GM23338 (cell line): ENCODE results near the gene NUAK2. TPM values are rescaled to one million over a fixed set of nuclear protein-coding genes. Genes with fewer than 3 reads are reported as not detected.
A peak's percentile ranks its signal among the peaks of the same experiment; 100 is the strongest.

Source experiments
- ATAC-seq: fragments of 200-7000 bp; cut with Tn5 transposase; 3 replicates; pipeline ENCODE4 v1.9.1; 2020
- DNase-seq: peaks from one replicate; pipeline ENCODE4 v3.0.0-alpha.2; 2015; ENCODE audit warnings: low spot score
- H2AFZ ChIP-seq: fragments of 200-600 bp; sonication (generic); 2 replicates; pipeline ENCODE4 v1.8.0; 2016; ENCODE audit warnings: antibody characterized with exemption, mild to moderate bottlenecking, moderate library complexity
- H3F3A ChIP-seq: fragments of 200-600 bp; sonication (generic); replicated peaks from 2 replicates; pipeline ENCODE4 v1.8.0; 2017; ENCODE audit warnings: antibody characterized with exemption, mixed run types, low read depth
- H3K27ac ChIP-seq: fragments of 200-600 bp; sonication (generic); 2 replicates; pipeline ENCODE4 v1.6.1; 2016; ENCODE audit warnings: low read depth
- H3K27me3 ChIP-seq: fragments of 200-600 bp; sonication (generic); 2 replicates; pipeline ENCODE4 v1.8.0; 2016; ENCODE audit warnings: mild to moderate bottlenecking, mixed run types, moderate library complexity; ENCODE audit not compliant: insufficient read depth
- H3K36me3 ChIP-seq: fragments of 200-600 bp; sonication (generic); 2 replicates; pipeline ENCODE4 v1.8.0; 2016; ENCODE audit warnings: mild to moderate bottlenecking; ENCODE audit not compliant: insufficient read depth
- H3K4me1 ChIP-seq: fragments of 200-600 bp; sonication (generic); 2 replicates; pipeline ENCODE4 v1.8.0; 2016; ENCODE audit warnings: mild to moderate bottlenecking, moderate library complexity; ENCODE audit not compliant: insufficient read depth
- H3K4me2 ChIP-seq: fragments of 200-600 bp; sonication (generic); 2 replicates; pipeline ENCODE4 v1.7.1; 2017; ENCODE audit warnings: mixed run types
- H3K4me3 ChIP-seq: fragments of 200-600 bp; sonication (generic); 2 replicates; pipeline ENCODE4 v1.6.1; 2016; ENCODE audit warnings: mixed run types
- H3K79me2 ChIP-seq: fragments of 200-600 bp; sonication (generic); replicated peaks from 2 replicates; pipeline ENCODE4 v1.8.0; 2017; ENCODE audit warnings: mild to moderate bottlenecking; ENCODE audit not compliant: insufficient read depth
- H3K9me2 ChIP-seq: fragments of 200-600 bp; sonication (generic); 2 replicates; pipeline ENCODE4 v1.8.0; 2017; ENCODE audit not compliant: insufficient read depth
- H4K20me1 ChIP-seq: fragments of 200-600 bp; sonication (generic); replicated peaks from 2 replicates; pipeline ENCODE4 v1.8.0; 2017; ENCODE audit warnings: mild to moderate bottlenecking; ENCODE audit not compliant: insufficient read depth
- H3K27ac Mint-ChIP-seq: 2 replicates; pipeline ENCODE4 v1.8.0; 2020; ENCODE audit warnings: inconsistent platforms, mild to moderate bottlenecking, moderate library complexity, mixed read lengths
- H3K27me3 Mint-ChIP-seq: 3 replicates; pipeline ENCODE4 v1.8.0; 2022; ENCODE audit warnings: low read depth, mild to moderate bottlenecking, moderate library complexity, mixed read lengths, inconsistent platforms; ENCODE audit not compliant: insufficient read depth, poor library complexity
- H3K36me3 Mint-ChIP-seq: 3 replicates; pipeline ENCODE4 v1.8.0; 2021; ENCODE audit warnings: low read depth, mild to moderate bottlenecking, inconsistent platforms, moderate library complexity, mixed read lengths
- H3K4me1 Mint-ChIP-seq: 3 replicates; pipeline ENCODE4 v1.8.0; 2020; ENCODE audit warnings: mild to moderate bottlenecking, inconsistent platforms, mixed read lengths
- H3K4me3 Mint-ChIP-seq: 3 replicates; pipeline ENCODE4 v1.8.0; 2021; ENCODE audit warnings: moderate library complexity, mild to moderate bottlenecking, inconsistent platforms, mixed read lengths
- H3K9me3 Mint-ChIP-seq: 3 replicates; pipeline ENCODE4 v1.8.0; 2020; ENCODE audit warnings: moderate library complexity, mild to moderate bottlenecking, inconsistent platforms, mixed read lengths
- CREB1 ChIP-seq: fragments of 250-450 bp; sonication (Bioruptor Pico); IDR thresholded peaks from 2 replicates; pipeline ENCODE4 v1.5.0; 2020; ENCODE audit warnings: low read depth, mild to moderate bottlenecking, moderate library complexity
- EZH2 ChIP-seq: fragments of 200-600 bp; sonication (generic); IDR thresholded peaks from one replicate; pipeline ENCODE4 v1.8.0; 2017; ENCODE audit warnings: antibody characterized with exemption, mild to moderate bottlenecking, low read depth; ENCODE audit not compliant: unreplicated experiment
- EZH2phosphoT487 ChIP-seq: fragments of 200-600 bp; sonication (generic); IDR thresholded peaks from one replicate; pipeline ENCODE4 v1.8.1; 2018; ENCODE audit warnings: antibody characterized with exemption; ENCODE audit not compliant: unreplicated experiment
- NANOG ChIP-seq: IDR thresholded peaks from 2 replicates; pipeline ENCODE4 v1.6.1; 2016; ENCODE audit warnings: antibody characterized with exemption, borderline replicate concordance
- ZNF114 ChIP-seq: fragments of 250-450 bp; sonication (Bioruptor Pico); IDR thresholded peaks from 2 replicates; pipeline ENCODE4 v1.5.0; 2020; ENCODE audit warnings: mild to moderate bottlenecking, moderate library complexity
- ZNF331 ChIP-seq: fragments of 250-450 bp; sonication (Bioruptor Pico); IDR thresholded peaks from 2 replicates; pipeline ENCODE4 v1.5.0; 2020; ENCODE audit warnings: low read depth, mild to moderate bottlenecking, moderate library complexity
- polyA plus RNA-seq: library from polyadenylated mRNA; unstranded; fragments of >200 nt; fragmentation: Nextera tagmentation; extraction: Ambion mirVana; gene quantifications from 2 replicates; pipeline ENCODE4 v1.2.1, GENCODE V29; 2016
- total RNA-seq: library from RNA; depleted of rRNA; stranded (reverse); fragments of >200 nt; shearing (Covaris generic); gene quantifications from 2 replicates; pipeline ENCODE4 v1.2.3, GENCODE V29; 2014
- TF ChIP-seq, protein P1 (sequence below): IDR thresholded peaks from 2 replicates; pipeline ENCODE4 v1.6.1; 2016; ENCODE audit warnings: antibody characterized with exemption
- TF ChIP-seq, protein P2 (sequence below), 2 experiments: fragments of 200-600 bp in 1 of 2; sonication (generic) in 1 of 2; conservative IDR thresholded peaks; 2 replicates each; pipeline versions ENCODE4 v1.5.1 to v1.6.1; 2016 to 2017; ENCODE audit warnings: antibody characterized with exemption in 2 of 2, low read depth in 2 of 2, mild to moderate bottlenecking in 2 of 2, moderate library complexity in 1 of 2
- TF ChIP-seq, protein P3 (sequence below): fragments of 250-450 bp; sonication (Bioruptor Pico); IDR thresholded peaks from 2 replicates; pipeline ENCODE4 v1.5.0; 2020; ENCODE audit warnings: mild to moderate bottlenecking, moderate library complexity

The NUAK2 gene
- total and polyA plus RNA-seq, 2 experiments from 2014 or later = 7.8 to 15.3 TPM

DNA sequence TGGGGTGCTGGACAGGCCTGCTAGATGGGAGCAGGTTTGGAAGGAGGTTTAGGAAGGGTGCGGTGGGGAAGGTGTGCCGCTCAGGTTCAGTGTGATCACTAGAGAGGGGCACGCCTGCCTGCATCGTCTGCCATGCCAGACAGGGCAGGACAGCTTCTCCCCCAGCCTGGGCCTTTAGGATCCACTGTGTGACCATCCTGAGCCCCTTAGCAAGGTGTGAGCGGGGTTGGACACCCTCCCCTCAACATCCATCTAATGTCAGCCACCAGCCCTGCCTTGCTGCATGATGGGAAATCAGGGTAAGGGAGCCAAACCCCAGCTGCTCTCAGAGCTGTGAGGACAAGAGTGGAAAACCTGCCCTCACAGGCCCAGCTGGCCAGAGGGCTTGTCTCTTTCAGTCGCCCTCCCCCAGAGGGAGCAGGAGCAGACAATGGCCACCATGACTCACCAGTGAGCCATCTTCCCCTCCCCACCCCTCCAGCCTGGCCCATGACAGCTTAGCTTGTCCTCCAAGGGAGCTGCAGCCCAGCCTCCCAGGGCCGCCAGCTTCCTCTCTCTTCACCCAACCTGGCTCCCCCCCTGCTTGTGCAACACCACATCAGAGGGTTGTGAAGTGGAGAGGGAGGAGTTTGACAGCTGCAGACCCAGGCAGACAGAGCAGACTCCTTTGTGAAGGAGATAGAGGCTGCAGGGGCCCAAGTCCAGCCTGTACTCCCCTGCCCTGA is 37.0 kb downstream of the NUAK2 start (continued):
- TF ChIP-seq, protein P1, sequence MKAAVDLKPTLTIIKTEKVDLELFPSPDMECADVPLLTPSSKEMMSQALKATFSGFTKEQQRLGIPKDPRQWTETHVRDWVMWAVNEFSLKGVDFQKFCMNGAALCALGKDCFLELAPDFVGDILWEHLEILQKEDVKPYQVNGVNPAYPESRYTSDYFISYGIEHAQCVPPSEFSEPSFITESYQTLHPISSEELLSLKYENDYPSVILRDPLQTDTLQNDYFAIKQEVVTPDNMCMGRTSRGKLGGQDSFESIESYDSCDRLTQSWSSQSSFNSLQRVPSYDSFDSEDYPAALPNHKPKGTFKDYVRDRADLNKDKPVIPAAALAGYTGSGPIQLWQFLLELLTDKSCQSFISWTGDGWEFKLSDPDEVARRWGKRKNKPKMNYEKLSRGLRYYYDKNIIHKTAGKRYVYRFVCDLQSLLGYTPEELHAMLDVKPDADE = no peak
- TF ChIP-seq, protein P2, sequence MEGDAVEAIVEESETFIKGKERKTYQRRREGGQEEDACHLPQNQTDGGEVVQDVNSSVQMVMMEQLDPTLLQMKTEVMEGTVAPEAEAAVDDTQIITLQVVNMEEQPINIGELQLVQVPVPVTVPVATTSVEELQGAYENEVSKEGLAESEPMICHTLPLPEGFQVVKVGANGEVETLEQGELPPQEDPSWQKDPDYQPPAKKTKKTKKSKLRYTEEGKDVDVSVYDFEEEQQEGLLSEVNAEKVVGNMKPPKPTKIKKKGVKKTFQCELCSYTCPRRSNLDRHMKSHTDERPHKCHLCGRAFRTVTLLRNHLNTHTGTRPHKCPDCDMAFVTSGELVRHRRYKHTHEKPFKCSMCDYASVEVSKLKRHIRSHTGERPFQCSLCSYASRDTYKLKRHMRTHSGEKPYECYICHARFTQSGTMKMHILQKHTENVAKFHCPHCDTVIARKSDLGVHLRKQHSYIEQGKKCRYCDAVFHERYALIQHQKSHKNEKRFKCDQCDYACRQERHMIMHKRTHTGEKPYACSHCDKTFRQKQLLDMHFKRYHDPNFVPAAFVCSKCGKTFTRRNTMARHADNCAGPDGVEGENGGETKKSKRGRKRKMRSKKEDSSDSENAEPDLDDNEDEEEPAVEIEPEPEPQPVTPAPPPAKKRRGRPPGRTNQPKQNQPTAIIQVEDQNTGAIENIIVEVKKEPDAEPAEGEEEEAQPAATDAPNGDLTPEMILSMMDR (conservative IDR thresholded peaks at IDR 0.05; ENCODE audit: low read depth in 2 of 2) = 0 out of 4 replicates have a peak, but pooled peaks of 1 of the 2 experiments have one; percentile 8
- no peak for TF ChIP-seq EZH2phosphoT487
- TF ChIP-seq EZH2 = no peak
- no peak for TF ChIP-seq ZNF114
- no peak for TF ChIP-seq NANOG

DNA sequence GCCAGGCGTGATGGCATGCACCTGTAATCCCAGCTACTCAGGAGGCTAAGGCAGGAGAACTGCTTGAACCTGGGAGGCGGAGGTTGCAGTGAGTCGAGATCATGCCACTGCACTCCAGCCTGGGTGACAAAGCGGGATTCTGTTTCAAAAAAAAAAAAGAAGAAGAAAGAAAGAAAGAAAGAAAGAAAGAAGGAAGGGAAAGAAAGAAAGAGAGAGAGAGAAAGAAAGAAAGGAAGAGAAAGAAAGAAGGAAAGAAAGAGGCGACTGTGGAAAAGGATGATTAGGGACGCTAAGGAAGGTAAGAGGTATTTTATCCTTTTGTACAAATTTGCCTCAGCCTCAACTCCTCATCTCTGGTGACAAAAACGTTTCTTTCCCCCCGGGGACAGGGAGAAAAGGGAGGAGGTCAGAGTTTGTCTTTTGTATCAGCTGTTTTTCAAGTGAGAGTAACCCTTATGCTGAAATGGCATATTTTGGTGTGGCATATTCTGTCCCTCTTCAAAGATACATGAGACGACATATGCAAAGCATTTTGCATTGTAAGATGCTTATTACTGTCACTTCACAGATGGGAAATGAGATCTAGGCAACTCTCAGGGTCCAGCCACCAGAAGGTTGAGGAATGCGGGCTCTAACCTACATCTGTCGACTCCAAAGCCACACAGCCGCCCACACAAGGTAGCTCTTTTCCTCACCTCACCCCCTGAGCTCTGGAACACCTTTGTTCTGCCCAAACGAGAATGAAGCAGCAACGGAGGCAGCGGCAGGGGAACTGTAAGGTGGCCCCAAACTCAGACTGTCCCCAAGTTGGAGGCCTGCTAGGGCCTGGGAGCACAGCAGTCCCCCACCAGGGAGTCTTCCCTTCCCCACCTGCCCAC is 38.0 kb downstream of the NUAK2 start:
- Histone ChIP-seq H3K27me3 (no peaks in the 10 kb centered on the region), H3K9me2 (no peaks in the 10 kb centered on the region), H3K4me3 (no peak overlapping the region), H3K36me3 (no peaks in the 10 kb centered on the region; the same call in 1 of the 2 replicates), H3K4me2 (no peak overlapping the region), H3F3A (peaks cover 7% of the 10 kb centered on the region; the same call in 1 of the 2 replicates), H3K27ac (no peak overlapping the region), H4K20me1 (no peaks in the 10 kb centered on the region), H2AFZ (peak overlapping the region; percentile 66; the same call in 1 of the 2 replicates), H3K79me2 (no peaks in the 10 kb centered on the region; the same call in 1 of the 2 replicates), H3K4me1 (peaks cover 41% of the 10 kb centered on the region)
- no peak overlapping the region; the same call in 2 of the 3 replicates for H3K4me3 Mint-ChIP-seq
- TF ChIP-seq CREB1 (CRISPR knock-in tag) (no peak), EZH2phosphoT487 (no peak), ZNF331 (no peak), EZH2 (no peak)
- TF ChIP-seq, protein P3, sequence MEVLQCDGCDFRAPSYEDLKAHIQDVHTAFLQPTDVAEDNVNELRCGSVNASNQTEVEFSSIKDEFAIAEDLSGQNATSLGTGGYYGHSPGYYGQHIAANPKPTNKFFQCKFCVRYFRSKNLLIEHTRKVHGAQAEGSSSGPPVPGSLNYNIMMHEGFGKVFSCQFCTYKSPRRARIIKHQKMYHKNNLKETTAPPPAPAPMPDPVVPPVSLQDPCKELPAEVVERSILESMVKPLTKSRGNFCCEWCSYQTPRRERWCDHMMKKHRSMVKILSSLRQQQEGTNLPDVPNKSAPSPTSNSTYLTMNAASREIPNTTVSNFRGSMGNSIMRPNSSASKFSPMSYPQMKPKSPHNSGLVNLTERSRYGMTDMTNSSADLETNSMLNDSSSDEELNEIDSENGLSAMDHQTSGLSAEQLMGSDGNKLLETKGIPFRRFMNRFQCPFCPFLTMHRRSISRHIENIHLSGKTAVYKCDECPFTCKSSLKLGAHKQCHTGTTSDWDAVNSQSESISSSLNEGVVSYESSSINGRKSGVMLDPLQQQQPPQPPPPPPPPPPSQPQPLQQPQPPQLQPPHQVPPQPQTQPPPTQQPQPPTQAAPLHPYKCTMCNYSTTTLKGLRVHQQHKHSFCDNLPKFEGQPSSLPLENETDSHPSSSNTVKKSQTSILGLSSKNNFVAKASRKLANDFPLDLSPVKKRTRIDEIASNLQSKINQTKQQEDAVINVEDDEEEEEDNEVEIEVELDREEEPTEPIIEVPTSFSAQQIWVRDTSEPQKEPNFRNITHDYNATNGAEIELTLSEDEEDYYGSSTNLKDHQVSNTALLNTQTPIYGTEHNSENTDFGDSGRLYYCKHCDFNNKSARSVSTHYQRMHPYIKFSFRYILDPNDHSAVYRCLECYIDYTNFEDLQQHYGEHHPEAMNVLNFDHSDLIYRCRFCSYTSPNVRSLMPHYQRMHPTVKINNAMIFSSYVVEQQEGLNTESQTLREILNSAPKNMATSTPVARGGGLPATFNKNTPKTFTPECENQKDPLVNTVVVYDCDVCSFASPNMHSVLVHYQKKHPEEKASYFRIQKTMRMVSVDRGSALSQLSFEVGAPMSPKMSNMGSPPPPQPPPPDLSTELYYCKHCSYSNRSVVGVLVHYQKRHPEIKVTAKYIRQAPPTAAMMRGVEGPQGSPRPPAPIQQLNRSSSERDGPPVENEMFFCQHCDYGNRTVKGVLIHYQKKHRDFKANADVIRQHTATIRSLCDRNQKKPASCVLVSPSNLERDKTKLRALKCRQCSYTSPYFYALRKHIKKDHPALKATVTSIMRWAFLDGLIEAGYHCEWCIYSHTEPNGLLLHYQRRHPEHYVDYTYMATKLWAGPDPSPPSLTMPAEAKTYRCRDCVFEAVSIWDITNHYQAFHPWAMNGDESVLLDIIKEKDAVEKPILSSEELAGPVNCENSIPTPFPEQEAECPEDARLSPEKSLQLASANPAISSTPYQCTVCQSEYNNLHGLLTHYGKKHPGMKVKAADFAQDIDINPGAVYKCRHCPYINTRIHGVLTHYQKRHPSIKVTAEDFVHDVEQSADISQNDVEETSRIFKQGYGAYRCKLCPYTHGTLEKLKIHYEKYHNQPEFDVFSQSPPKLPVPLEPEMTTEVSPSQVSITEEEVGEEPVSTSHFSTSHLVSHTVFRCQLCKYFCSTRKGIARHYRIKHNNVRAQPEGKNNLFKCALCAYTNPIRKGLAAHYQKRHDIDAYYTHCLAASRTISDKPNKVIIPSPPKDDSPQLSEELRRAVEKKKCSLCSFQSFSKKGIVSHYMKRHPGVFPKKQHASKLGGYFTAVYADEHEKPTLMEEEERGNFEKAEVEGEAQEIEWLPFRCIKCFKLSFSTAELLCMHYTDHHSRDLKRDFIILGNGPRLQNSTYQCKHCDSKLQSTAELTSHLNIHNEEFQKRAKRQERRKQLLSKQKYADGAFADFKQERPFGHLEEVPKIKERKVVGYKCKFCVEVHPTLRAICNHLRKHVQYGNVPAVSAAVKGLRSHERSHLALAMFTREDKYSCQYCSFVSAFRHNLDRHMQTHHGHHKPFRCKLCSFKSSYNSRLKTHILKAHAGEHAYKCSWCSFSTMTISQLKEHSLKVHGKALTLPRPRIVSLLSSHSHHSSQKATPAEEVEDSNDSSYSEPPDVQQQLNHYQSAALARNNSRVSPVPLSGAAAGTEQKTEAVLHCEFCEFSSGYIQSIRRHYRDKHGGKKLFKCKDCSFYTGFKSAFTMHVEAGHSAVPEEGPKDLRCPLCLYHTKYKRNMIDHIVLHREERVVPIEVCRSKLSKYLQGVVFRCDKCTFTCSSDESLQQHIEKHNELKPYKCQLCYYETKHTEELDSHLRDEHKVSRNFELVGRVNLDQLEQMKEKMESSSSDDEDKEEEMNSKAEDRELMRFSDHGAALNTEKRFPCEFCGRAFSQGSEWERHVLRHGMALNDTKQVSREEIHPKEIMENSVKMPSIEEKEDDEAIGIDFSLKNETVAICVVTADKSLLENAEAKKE = no peak
- TF ChIP-seq, protein P2 (conservative IDR thresholded peaks at IDR 0.05; ENCODE audit: low read depth in 2 of 2) = no peak
- no peaks in the 10 kb centered on the region; the same call in 2 of the 3 replicates for H3K36me3 Mint-ChIP-seq
- H3K27ac Mint-ChIP-seq = peak overlapping the region; percentile 36; the same call in 1 of the 2 replicates
- peaks cover 20% of the 10 kb centered on the region for H3K27me3 Mint-ChIP-seq
- H3K9me3 Mint-ChIP-seq = no peaks in the 10 kb centered on the region
- DNase-seq (no peak), ATAC-seq (peak; percentile 10)
- H3K4me1 Mint-ChIP-seq = peaks cover 52% of the 10 kb centered on the region
